SK-N-SH (cell line): ENCODE data around the gene ANKRD12.

Experiments used
- CHD2 ChIP-seq: fragments of 150-350 bp; IDR thresholded peaks from 2 replicates; pipeline ENCODE4 v1.6.1; 2018; ENCODE audit warnings: low read length; ENCODE audit not compliant: partially characterized antibody
- CTCF ChIP-seq: fragments of 200-600 bp; sonication (generic); IDR thresholded peaks from 2 replicates; pipeline ENCODE4 v1.6.1; 2017; ENCODE audit warnings: antibody characterized with exemption, mild to moderate bottlenecking, moderate library complexity
- NFIC ChIP-seq: IDR thresholded peaks from 2 replicates; pipeline ENCODE4 v1.4.0; 2012; ENCODE audit warnings: borderline replicate concordance
- TF ChIP-seq, protein P1 (sequence below): IDR thresholded peaks from 2 replicates; pipeline ENCODE4 v1.6.1; 2012; ENCODE audit warnings: mild to moderate bottlenecking, low read depth, low read length, moderate library complexity

- TF ChIP-seq NFIC (no peak), CTCF (no peak), CHD2 (no peak)
- TF ChIP-seq, protein P1, sequence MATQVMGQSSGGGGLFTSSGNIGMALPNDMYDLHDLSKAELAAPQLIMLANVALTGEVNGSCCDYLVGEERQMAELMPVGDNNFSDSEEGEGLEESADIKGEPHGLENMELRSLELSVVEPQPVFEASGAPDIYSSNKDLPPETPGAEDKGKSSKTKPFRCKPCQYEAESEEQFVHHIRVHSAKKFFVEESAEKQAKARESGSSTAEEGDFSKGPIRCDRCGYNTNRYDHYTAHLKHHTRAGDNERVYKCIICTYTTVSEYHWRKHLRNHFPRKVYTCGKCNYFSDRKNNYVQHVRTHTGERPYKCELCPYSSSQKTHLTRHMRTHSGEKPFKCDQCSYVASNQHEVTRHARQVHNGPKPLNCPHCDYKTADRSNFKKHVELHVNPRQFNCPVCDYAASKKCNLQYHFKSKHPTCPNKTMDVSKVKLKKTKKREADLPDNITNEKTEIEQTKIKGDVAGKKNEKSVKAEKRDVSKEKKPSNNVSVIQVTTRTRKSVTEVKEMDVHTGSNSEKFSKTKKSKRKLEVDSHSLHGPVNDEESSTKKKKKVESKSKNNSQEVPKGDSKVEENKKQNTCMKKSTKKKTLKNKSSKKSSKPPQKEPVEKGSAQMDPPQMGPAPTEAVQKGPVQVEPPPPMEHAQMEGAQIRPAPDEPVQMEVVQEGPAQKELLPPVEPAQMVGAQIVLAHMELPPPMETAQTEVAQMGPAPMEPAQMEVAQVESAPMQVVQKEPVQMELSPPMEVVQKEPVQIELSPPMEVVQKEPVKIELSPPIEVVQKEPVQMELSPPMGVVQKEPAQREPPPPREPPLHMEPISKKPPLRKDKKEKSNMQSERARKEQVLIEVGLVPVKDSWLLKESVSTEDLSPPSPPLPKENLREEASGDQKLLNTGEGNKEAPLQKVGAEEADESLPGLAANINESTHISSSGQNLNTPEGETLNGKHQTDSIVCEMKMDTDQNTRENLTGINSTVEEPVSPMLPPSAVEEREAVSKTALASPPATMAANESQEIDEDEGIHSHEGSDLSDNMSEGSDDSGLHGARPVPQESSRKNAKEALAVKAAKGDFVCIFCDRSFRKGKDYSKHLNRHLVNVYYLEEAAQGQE = no peak
Observed at GRCh38 chr18:9217743-9218451, 81.3 kb downstream of the ANKRD12 start.
